ENCODE data around the gene ABHD8.

DNA sequence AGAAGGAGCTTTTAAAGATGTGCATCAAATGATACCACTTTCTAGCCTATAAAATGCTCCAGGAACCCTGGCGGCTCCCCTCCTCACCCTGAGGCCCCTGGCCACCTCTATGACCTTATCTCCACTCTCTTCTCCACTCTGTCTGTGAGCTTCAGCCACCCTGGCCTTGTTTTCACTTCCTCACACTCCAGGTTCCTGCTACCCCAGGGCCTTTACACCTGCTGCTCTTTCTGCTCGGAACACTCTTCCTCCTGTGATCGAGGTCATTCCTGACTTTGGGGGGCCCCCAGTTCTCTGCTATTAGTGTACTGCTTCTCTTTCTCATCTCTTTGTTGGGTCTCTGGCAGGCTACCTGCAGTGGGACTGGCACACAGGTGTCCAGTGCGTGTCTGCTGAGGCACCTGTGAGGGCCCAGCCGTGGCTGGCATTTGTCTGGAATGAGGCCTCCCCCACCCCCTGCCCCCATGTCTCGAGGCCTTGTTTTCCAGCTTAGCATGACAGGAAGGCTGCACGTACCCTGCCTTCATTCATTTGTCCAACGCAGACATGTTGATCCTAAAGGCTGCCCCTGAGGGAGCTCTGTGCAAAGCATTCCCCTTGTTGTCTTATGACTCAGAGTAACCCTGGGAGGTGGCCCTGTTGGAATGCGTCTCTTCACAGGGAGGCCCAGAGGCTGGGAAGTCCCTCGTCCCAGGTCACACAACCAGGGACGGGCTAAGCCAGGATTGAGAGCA is 8.4 kb upstream of the ABHD8 start:
- TF ChIP-seq CTCF (IDR thresholded peaks at IDR 0.05) (no peak), POLR2A (IDR thresholded peaks at IDR 0.05) (no peak)

Measured in testis (tissue), 2 donors.